Smooth muscle cell (in vitro differentiated cells): ENCODE results near the gene MUC4. TPM values are rescaled to one million over a fixed set of nuclear protein-coding genes. Genes with fewer than 3 reads are reported as not detected.

Experiments
- DNase-seq: peaks from one replicate; lab custom pipeline; 2025; ENCODE audit not compliant: unreplicated experiment; lab: John Stamatoyannopoulos, UW
- H2AFZ ChIP-seq: fragments of 200-600 bp; sonication (generic); 2 replicates; pipeline ENCODE4 v1.6.0; 2016; ENCODE audit warnings: antibody characterized with exemption, low read depth, mild to moderate bottlenecking
- H3F3A ChIP-seq: fragments of 200-600 bp; sonication (generic); 2 replicates; pipeline ENCODE4 v1.6.0; 2017; ENCODE audit warnings: antibody characterized with exemption, low read depth
- H3K27ac ChIP-seq: fragments of 200-600 bp; sonication (generic); 2 replicates; pipeline ENCODE4 v1.5.1; 2016; ENCODE audit warnings: low read depth, mild to moderate bottlenecking
- H3K27me3 ChIP-seq: fragments of 200-600 bp; sonication (generic); 2 replicates; pipeline ENCODE4 v1.6.1; 2016; ENCODE audit warnings: low read depth, mild to moderate bottlenecking
- H3K36me3 ChIP-seq: fragments of 200-600 bp; sonication (generic); 2 replicates; pipeline ENCODE4 v1.5.1; 2016; ENCODE audit warnings: low read depth
- H3K4me1 ChIP-seq: fragments of 200-600 bp; sonication (generic); 2 replicates; pipeline ENCODE4 v1.5.1; 2016; ENCODE audit warnings: low read depth
- H3K4me2 ChIP-seq: fragments of 200-600 bp; sonication (generic); 2 replicates; pipeline ENCODE4 v1.6.0; 2016; ENCODE audit warnings: mild to moderate bottlenecking
- H3K4me3 ChIP-seq: fragments of 200-600 bp; sonication (generic); 2 replicates; pipeline ENCODE4 v1.5.1; 2016; ENCODE audit warnings: mild to moderate bottlenecking
- H3K79me2 ChIP-seq: fragments of 200-600 bp; sonication (generic); 2 replicates; pipeline ENCODE4 v1.6.0; 2016; ENCODE audit warnings: low read depth, mild to moderate bottlenecking
- H3K9ac ChIP-seq: fragments of 200-600 bp; sonication (generic); 2 replicates; pipeline ENCODE4 v1.6.0; 2016; ENCODE audit warnings: low read depth
- H3K9me3 ChIP-seq: fragments of 200-600 bp; sonication (generic); replicated peaks from 2 replicates; pipeline ENCODE4 v1.5.1; 2016; ENCODE audit warnings: low read depth
- H4K20me1 ChIP-seq: fragments of 200-600 bp; sonication (generic); 2 replicates; pipeline ENCODE4 v1.6.0; 2016; ENCODE audit warnings: low read depth
- CTCF ChIP-seq: fragments of 200-600 bp; sonication (generic); IDR thresholded peaks from 2 replicates; pipeline ENCODE4 v1.5.1; 2017; ENCODE audit warnings: borderline replicate concordance, mild to moderate bottlenecking, antibody characterized with exemption; ENCODE audit not compliant: insufficient read depth, poor library complexity, severe bottlenecking
- WGBS: methylation state at CpG from one replicate; pipeline ENCODE4 v1.1.7; 2016; ENCODE audit warnings: low lambda C conversion rate; 5-methylcytosine and 5-hydroxymethylcytosine counted together
- polyA plus RNA-seq: library from polyadenylated mRNA; unstranded; fragments of >200 nt; fragmentation: Nextera tagmentation; extraction: Ambion mirVana; gene quantifications from 2 replicates; pipeline ENCODE4 v1.2.1, GENCODE V29; 2016
- total RNA-seq: library from RNA; depleted of rRNA; stranded (reverse); fragments of >200 nt; gene quantifications from 2 replicates; pipeline ENCODE4 v1.2.3, GENCODE V29; 2014

Gene MUC4
- total and polyA plus RNA-seq, 2 experiments from 2014 or later, result not detected

DNA sequence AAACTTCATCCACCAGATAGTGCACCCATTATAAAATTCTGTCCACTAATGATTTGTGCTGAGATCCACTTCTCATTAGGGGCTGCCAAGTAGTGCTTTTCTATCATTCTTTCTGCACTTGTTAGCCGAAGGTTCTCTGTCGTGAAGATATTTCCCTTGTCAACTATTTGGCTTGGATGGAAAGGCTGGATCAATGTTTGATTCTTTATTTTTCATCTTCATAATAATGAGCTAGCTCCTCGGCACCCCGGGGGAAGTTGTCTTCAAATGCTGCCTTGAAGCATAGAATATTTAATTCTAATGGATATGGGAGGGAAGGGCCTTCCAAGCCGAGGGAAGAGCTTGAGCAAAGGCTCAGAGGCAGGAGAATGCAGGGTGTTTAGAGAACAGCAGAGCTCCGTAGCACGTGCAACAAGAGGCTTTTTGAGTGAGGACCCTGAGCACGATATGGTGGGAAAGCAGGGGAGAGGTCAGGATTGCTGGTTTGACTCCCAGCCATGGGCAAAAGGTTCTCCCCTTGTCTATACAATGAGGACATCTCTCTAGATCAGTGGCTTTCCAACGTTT lies 107.2 kb downstream of the MUC4 start:
- Histone ChIP-seq H3K79me2 (no peaks in the 10 kb centered on the region), H3K27me3 (no peaks in the 10 kb centered on the region), H3F3A (peaks cover 5% of the 10 kb centered on the region), H2AFZ (no peak overlapping the region), H4K20me1 (no peaks in the 10 kb centered on the region), H3K4me3 (no peak overlapping the region), H3K4me1 (peaks cover under 1% of the 10 kb centered on the region), H3K27ac (no peak overlapping the region), H3K9me3 (no peaks in the 10 kb centered on the region), H3K4me2 (no peak overlapping the region), H3K9ac (no peak overlapping the region), H3K36me3 (no peaks in the 10 kb centered on the region)
- no peak for TF ChIP-seq CTCF
- 76% methylated on average over 9 of the region's 9 CpGs for WGBS
- no peak for DNase-seq

- Histone ChIP-seq H3K9me3 (no peaks in the 10 kb centered on the region), H3K4me2 (no peak overlapping the region), H3K9ac (no peak overlapping the region), H3F3A (peaks cover 11% of the 10 kb centered on the region), H2AFZ (no peak overlapping the region), H3K4me1 (peaks cover 6% of the 10 kb centered on the region), H4K20me1 (no peaks in the 10 kb centered on the region), H3K79me2 (no peaks in the 10 kb centered on the region), H3K36me3 (no peaks in the 10 kb centered on the region), H3K27ac (no peak overlapping the region), H3K27me3 (no peaks in the 10 kb centered on the region), H3K4me3 (no peak overlapping the region)
- 97% methylated on average over 5 of the region's 5 CpGs for WGBS
- TF ChIP-seq CTCF, result no peak
- DNase-seq, result no peak
These were observed 108.0 kb downstream of the MUC4 start for GRCh38 chr3:195703776-195704175.

DNA sequence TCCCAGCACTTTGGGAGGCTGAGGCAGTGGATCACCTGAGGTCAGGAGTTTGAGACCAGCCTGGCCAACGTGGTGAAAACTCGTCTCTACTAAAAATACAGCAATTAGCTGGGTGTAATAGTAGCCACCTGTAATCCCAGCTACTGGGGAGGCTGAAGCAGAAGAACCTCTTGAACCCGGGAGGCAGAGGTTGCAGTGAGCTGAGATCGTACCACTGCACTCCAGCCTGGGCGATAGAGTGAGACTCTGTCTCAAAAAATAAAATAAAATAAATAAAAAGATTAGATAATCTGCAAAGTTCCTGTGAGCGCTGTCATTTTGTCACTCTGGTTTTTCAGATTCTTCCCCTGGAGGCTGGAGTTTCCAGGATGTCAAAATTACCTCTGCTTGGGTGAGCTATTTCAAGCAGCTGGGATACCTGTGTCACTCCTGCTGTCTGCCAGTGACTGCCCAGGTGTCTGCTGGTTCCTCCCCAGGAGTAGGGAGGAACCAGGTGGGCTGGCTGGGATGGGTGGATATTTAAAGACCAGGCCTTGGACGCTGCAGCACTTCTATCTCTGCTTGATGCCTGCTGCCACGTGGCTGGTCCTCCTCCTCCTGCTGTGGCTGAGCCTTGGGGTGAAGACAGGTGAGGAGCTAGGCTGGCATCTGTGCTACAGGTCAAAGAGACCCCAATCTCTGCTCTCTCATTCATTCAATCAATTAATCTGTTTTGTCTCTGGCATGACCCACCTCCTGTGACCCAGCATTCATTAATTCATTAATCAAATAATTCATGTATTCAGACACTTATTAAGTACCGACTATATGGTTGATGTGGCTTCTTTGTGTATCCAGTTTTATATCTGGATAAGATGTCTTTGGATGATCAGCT lies 110.5 kb downstream of the MUC4 start:
- TF ChIP-seq CTCF, result no peak
- Histone ChIP-seq H3K4me2 (no peak overlapping the region), H2AFZ (no peak overlapping the region), H3K9me3 (no peaks in the 10 kb centered on the region), H3F3A (peaks cover 19% of the 10 kb centered on the region), H4K20me1 (no peaks in the 10 kb centered on the region), H3K27ac (no peak overlapping the region), H3K79me2 (no peaks in the 10 kb centered on the region), H3K27me3 (no peaks in the 10 kb centered on the region), H3K36me3 (no peaks in the 10 kb centered on the region), H3K4me1 (peaks cover 24% of the 10 kb centered on the region), H3K9ac (no peak overlapping the region), H3K4me3 (no peak overlapping the region)
- DNase-seq, result no peak
- WGBS, result 82% methylated on average over 9 of the region's 9 CpGs

DNA sequence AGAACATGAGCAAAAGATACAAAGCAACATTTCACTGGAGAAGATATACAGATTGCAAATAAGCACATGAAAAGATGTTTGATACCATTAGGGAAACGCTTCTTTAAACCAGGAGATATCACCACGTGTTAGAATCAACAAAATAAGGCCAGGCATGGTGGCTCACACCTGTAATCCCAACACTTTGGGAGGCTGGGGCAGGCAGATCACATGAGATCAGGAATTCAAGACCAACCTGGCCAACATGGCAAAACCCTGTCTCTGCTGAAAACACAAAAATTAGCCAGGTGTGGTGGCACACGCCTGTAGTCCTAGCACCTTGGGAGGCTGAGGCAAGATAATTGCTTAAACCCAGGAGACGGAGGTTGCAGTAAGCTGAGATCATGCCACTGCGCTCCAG lies 111.4 kb downstream of the MUC4 start:
- Histone ChIP-seq H3K9ac (no peak overlapping the region), H3K36me3 (no peaks in the 10 kb centered on the region), H3K27ac (no peak overlapping the region), H3F3A (peaks cover 19% of the 10 kb centered on the region), H3K27me3 (no peaks in the 10 kb centered on the region), H4K20me1 (peaks cover under 1% of the 10 kb centered on the region), H3K4me1 (peaks cover 24% of the 10 kb centered on the region), H2AFZ (no peak overlapping the region), H3K79me2 (no peaks in the 10 kb centered on the region), H3K4me2 (no peak overlapping the region), H3K4me3 (no peak overlapping the region), H3K9me3 (no peaks in the 10 kb centered on the region)
- WGBS, result 85% methylated on average over 5 of the region's 5 CpGs
- DNase-seq, result no peak
- TF ChIP-seq CTCF, result no peak
